HEK293 (cell line): ENCODE results near the gene HSPB3.

ENCODE experiments used
- CTCF ChIA-PET: fragments of 350-600 bp; formaldehyde crosslinking; extraction: SDS; loops from one replicate; lab custom pipeline; 2021; ENCODE audit warnings: antibody characterized with exemption; lab: Yijun Ruan, JAX
- POLR2A ChIA-PET: fragments of 300-600 bp; formaldehyde crosslinking; extraction: SDS; loops from one replicate; lab custom pipeline; 2020; ENCODE audit warnings: antibody characterized with exemption, inconsistent platforms; lab: Yijun Ruan, JAX
- H3K27ac ChIP-seq: fragments of 200-500 bp; sonication (Bioruptor generic); 2 replicates; pipeline ENCODE4 v1.5.1; 2014; ENCODE audit warnings: low read depth, low read length, control low read depth, inconsistent platforms; ENCODE audit errors: extremely low read depth
- H3K36me3 ChIP-seq, 2 experiments: fragments of 200-500 bp in 1 of 2; sonication (Bioruptor generic) in 1 of 2; 1 replicate in 1 of 2; 2 replicates in 1 of 2; pipeline ENCODE4 v1.5.1; 2014 to 2017; ENCODE audit warnings: inconsistent platforms in 2 of 2, low read length in 2 of 2; ENCODE audit not compliant: control insufficient read depth in 2 of 2, insufficient read depth in 1 of 2
- H3K4me1 ChIP-seq: fragments of 200-500 bp; sonication (Bioruptor generic); 2 replicates; pipeline ENCODE4 v1.5.1; 2014; ENCODE audit warnings: mild to moderate bottlenecking, low read length, inconsistent platforms; ENCODE audit not compliant: control insufficient read depth, insufficient read depth
- H3K4me3 ChIP-seq: 2 replicates; pipeline ENCODE4 v1.5.1; 2011; ENCODE audit warnings: low read depth, mild to moderate bottlenecking, control low read depth, low read length, moderate library complexity
- H3K9me3 ChIP-seq: fragments of 200-500 bp; sonication (Bioruptor generic); 2 replicates; pipeline ENCODE4 v1.5.1; 2014; ENCODE audit warnings: low read depth, low read length, inconsistent platforms; ENCODE audit not compliant: control insufficient read depth, insufficient read depth
- CTCF ChIP-seq: fragments of 450-650 bp; formaldehyde crosslinking; IDR thresholded peaks from 2 replicates; pipeline ENCODE4 v1.5.1; 2016; ENCODE audit warnings: missing biosample characterization, missing genetic modification characterization
- KLF10 ChIP-seq: fragments of 450-650 bp; IDR thresholded peaks from 2 replicates; pipeline ENCODE4 v1.5.1; 2018; ENCODE audit warnings: missing biosample characterization, mild to moderate bottlenecking, missing genetic modification characterization
- MEIS1 ChIP-seq: sonication (generic); formaldehyde crosslinking; IDR thresholded peaks from 2 replicates; pipeline ENCODE4 v1.8.1; 2022; ENCODE audit warnings: missing genetic modification reagents, mild to moderate bottlenecking, borderline replicate concordance
- PRDM10 ChIP-seq: fragments of 450-650 bp; formaldehyde crosslinking; IDR thresholded peaks from 2 replicates; pipeline ENCODE4 v1.5.1; 2016; ENCODE audit warnings: missing biosample characterization, missing genetic modification characterization
- SP2 ChIP-seq: fragments of 450-650 bp; formaldehyde crosslinking; IDR thresholded peaks from 2 replicates; pipeline ENCODE4 v1.5.1; 2016; ENCODE audit warnings: missing biosample characterization, missing genetic modification characterization
- TCF7L2 ChIP-seq: IDR thresholded peaks from 2 replicates; pipeline ENCODE4 v1.6.1; 2011; ENCODE audit warnings: low read depth, mild to moderate bottlenecking, inconsistent platforms, low read length, moderate library complexity, borderline replicate concordance
- ZBTB20 ChIP-seq: fragments of 450-650 bp; formaldehyde crosslinking; IDR thresholded peaks from 2 replicates; pipeline ENCODE4 v1.5.1; 2016; ENCODE audit warnings: missing biosample characterization, missing genetic modification characterization
- ZBTB7A ChIP-seq: fragments of 450-650 bp; formaldehyde crosslinking; IDR thresholded peaks from 2 replicates; pipeline ENCODE4 v1.5.1; 2016; ENCODE audit warnings: low read depth, missing biosample characterization, missing genetic modification characterization
- ZFP69B ChIP-seq: fragments of 450-650 bp; formaldehyde crosslinking; IDR thresholded peaks from 2 replicates; pipeline ENCODE4 v1.5.1; 2016; ENCODE audit warnings: missing biosample characterization, missing genetic modification characterization
- ZNF132 ChIP-seq: fragments of 450-650 bp; formaldehyde crosslinking; IDR thresholded peaks from 2 replicates; pipeline ENCODE4 v1.5.1; 2017; ENCODE audit warnings: missing biosample characterization, missing genetic modification characterization, borderline replicate concordance
- ZNF155 ChIP-seq: fragments of 450-650 bp; formaldehyde crosslinking; IDR thresholded peaks from 2 replicates; pipeline ENCODE4 v1.5.1; 2016; ENCODE audit warnings: missing biosample characterization, missing genetic modification characterization
- ZNF19 ChIP-seq: fragments of 450-650 bp; formaldehyde crosslinking; IDR thresholded peaks from 2 replicates; pipeline ENCODE4; 2016; ENCODE audit warnings: missing biosample characterization, missing genetic modification characterization, low read depth
- ZNF223 ChIP-seq: fragments of 450-650 bp; formaldehyde crosslinking; IDR thresholded peaks from 2 replicates; pipeline ENCODE4 v1.5.1; 2016; ENCODE audit warnings: missing biosample characterization, missing genetic modification characterization
- ZNF24 ChIP-seq: fragments of 450-650 bp; formaldehyde crosslinking; IDR thresholded peaks from 2 replicates; pipeline ENCODE4 v1.5.1; 2016; ENCODE audit warnings: missing biosample characterization, missing genetic modification characterization
- ZNF292 ChIP-seq: fragments of 450-650 bp; formaldehyde crosslinking; IDR thresholded peaks from 2 replicates; pipeline ENCODE4 v1.5.1; 2016; ENCODE audit warnings: low read depth, missing biosample characterization, missing genetic modification characterization, borderline replicate concordance
- ZNF426 ChIP-seq: fragments of 450-650 bp; formaldehyde crosslinking; IDR thresholded peaks from 2 replicates; pipeline ENCODE4 v1.5.1; 2017; ENCODE audit warnings: missing biosample characterization, missing genetic modification characterization, mild to moderate bottlenecking, inconsistent platforms, moderate library complexity
- ZNF449 ChIP-seq: fragments of 450-650 bp; formaldehyde crosslinking; IDR thresholded peaks from 2 replicates; pipeline ENCODE4 v1.5.1; 2017; ENCODE audit warnings: missing biosample characterization, mild to moderate bottlenecking, missing genetic modification characterization, moderate library complexity
- ZNF514 ChIP-seq: fragments of 450-650 bp; formaldehyde crosslinking; IDR thresholded peaks from 2 replicates; pipeline ENCODE4 v1.5.1; 2016; ENCODE audit warnings: missing biosample characterization, missing genetic modification characterization
- ZNF548 ChIP-seq: fragments of 450-650 bp; formaldehyde crosslinking; IDR thresholded peaks from 2 replicates; pipeline ENCODE4 v1.5.1; 2016; ENCODE audit warnings: missing biosample characterization, missing genetic modification characterization
- ZNF654 ChIP-seq: fragments of 450-650 bp; formaldehyde crosslinking; IDR thresholded peaks from 2 replicates; pipeline ENCODE4 v1.5.1; 2016; ENCODE audit warnings: low read depth, missing biosample characterization, missing genetic modification characterization
- ZNF660 ChIP-seq: fragments of 450-650 bp; IDR thresholded peaks from 2 replicates; pipeline ENCODE4 v1.5.1; 2018; ENCODE audit warnings: missing biosample characterization, mild to moderate bottlenecking, missing genetic modification characterization
- ZNF747 ChIP-seq: fragments of 450-650 bp; formaldehyde crosslinking; IDR thresholded peaks from 2 replicates; pipeline ENCODE4 v1.5.1; 2016; ENCODE audit warnings: missing biosample characterization, missing genetic modification characterization
- ZNF791 ChIP-seq: fragments of 450-650 bp; formaldehyde crosslinking; IDR thresholded peaks from 2 replicates; pipeline ENCODE4 v1.5.1; 2016; ENCODE audit warnings: missing biosample characterization, missing genetic modification characterization
- ZSCAN16 ChIP-seq: fragments of 450-650 bp; formaldehyde crosslinking; IDR thresholded peaks from 2 replicates; pipeline ENCODE4 v1.5.1; 2016; ENCODE audit warnings: missing biosample characterization, missing genetic modification characterization
- ZXDB ChIP-seq: fragments of 450-650 bp; formaldehyde crosslinking; IDR thresholded peaks from 2 replicates; pipeline ENCODE4 v1.5.1; 2016; ENCODE audit warnings: missing biosample characterization, missing genetic modification characterization

Gene HSPB3

GRCh38 chr5:54440456-54440893, 15.0 kb upstream of the HSPB3 start (continued):
- TF ChIP-seq ZBTB7A (tag by site-specific recombination), result no peak
- TF ChIP-seq ZNF660 (tag by site-specific recombination), result no peak
- no peak for TF ChIP-seq ZNF292 (tag by site-specific recombination)

- no peak for TF ChIP-seq ZNF223 (tag by site-specific recombination)
- no peak for TF ChIP-seq ZNF155 (tag by site-specific recombination)
- TF ChIP-seq ZNF548, result no peak
- TF ChIP-seq SP2 (tag by site-specific recombination), result no peak
- TF ChIP-seq ZFP69B, result no peak
- no peak for TF ChIP-seq KLF10 (tag by site-specific recombination)
- TF ChIP-seq ZBTB20 (tag by site-specific recombination), result no peak
- no peak for TF ChIP-seq ZXDB (tag by site-specific recombination)
- TF ChIP-seq PRDM10 (tag by site-specific recombination), result no peak
- TF ChIP-seq ZNF132 (tag by site-specific recombination), result no peak
- TF ChIP-seq ZNF514, result no peak
- no peak for TF ChIP-seq MEIS1 (CRISPR knock-in tag)
- no peak for TF ChIP-seq ZNF19 (tag by site-specific recombination)
- TF ChIP-seq TCF7L2, result no peak
- no peak for TF ChIP-seq ZNF24 (tag by site-specific recombination)
- no peak for TF ChIP-seq ZSCAN16 (tag by site-specific recombination)
- TF ChIP-seq ZNF747, result no peak
- TF ChIP-seq ZNF449 (tag by site-specific recombination), result no peak
- H3K27ac ChIP-seq, result no peak overlapping the region
- ChIA-PET CTCF (interaction anchor here (0.6 to 3.3 kb wide), 11 partner anchors 13 to 483 kb away, joined by 3 to 30 read pairs (median 10); partner anchors contain the start of gene HSPB3), POLR2A (interaction anchor here (0.6 to 1.3 kb wide), 2 partner anchors 9 to 132 kb away, joined by 3 to 4 read pairs; partner anchors contain the start of gene ARL15)
- no peaks in the 10 kb centered on the region for H3K9me3 ChIP-seq
- no peaks in the 10 kb centered on the region for H3K4me1 ChIP-seq
- no peaks in the 10 kb centered on the region for H3K36me3 ChIP-seq
- H3K4me3 ChIP-seq, result no peak overlapping the region
Observed at GRCh38 chr5:54442271-54442670, 13.2 kb upstream of the HSPB3 start.

GRCh38 chr5:54443270-54443669, 12.2 kb upstream of the HSPB3 start:
- H3K27ac ChIP-seq, result no peak overlapping the region
- ChIA-PET CTCF (interaction anchor here (0.6 to 3.3 kb wide), 25 partner anchors 9 to 1453 kb away, joined by 3 to 30 read pairs (median 4); partner anchors contain the start of genes HSPB3 and SNX18), POLR2A (interaction anchor here (1.3 kb wide), 1 partner anchor 133 kb away, joined by 4 read pairs; the partner anchor contains the start of gene ARL15)
- peak; percentile 29; the same call in 1 of the 2 replicates for TF ChIP-seq ZNF660 (tag by site-specific recombination)
- TF ChIP-seq ZNF654 (tag by site-specific recombination), result peak; percentile 18
- TF ChIP-seq ZNF791 (tag by site-specific recombination), result no peak
- no peak for TF ChIP-seq ZNF426 (tag by site-specific recombination)
- 0 out of 2 replicates have a peak, but pooled peaks have one; percentile 20 for TF ChIP-seq CTCF (tag by site-specific recombination)
- TF ChIP-seq, all 188 proteins: peak for 3
- Histone ChIP-seq H3K4me3 (no peak overlapping the region), H3K9me3 (no peaks in the 10 kb centered on the region), H3K36me3 (no peaks in the 10 kb centered on the region), H3K4me1 (no peaks in the 10 kb centered on the region)
